A204.1 (cell line): ENCODE data around the gene PNPLA1.

Experiments used
- FAIRE-seq: peaks from 2 replicates; lab custom pipeline; 2012; peaks lifted over from hg19 to GRCh38; lab: Jason Lieb, UNC

Gene PNPLA1

GRCh38 chr6:36269834-36270705 lies at the start of gene PNPLA1:
Gene PNPLA1, plus strand, starts transcription at chr6:36270060. Its CDS starts 400 bp downstream, at chr6:36270460.
- FAIRE-seq, result no peak

- FAIRE-seq, result no peak
Measured at GRCh38 chr6:36220226-36220625, 49.6 kb upstream of the PNPLA1 start.

- FAIRE-seq, result no peak
Measured at GRCh38 chr6:36221674-36222073, 48.2 kb upstream of the PNPLA1 start.

GRCh38 chr6:36222924-36223323 lies 46.9 kb upstream of the PNPLA1 start:
- FAIRE-seq, result no peak

- FAIRE-seq, result no peak
Measured at GRCh38 chr6:36223706-36224105, 46.2 kb upstream of the PNPLA1 start.

GRCh38 chr6:36224918-36225461 lies 44.9 kb upstream of the PNPLA1 start:
- FAIRE-seq, result no peak

GRCh38 chr6:36226438-36227047 lies 43.3 kb upstream of the PNPLA1 start:
- FAIRE-seq, result no peak

GRCh38 chr6:36227379-36228228 lies 42.3 kb upstream of the PNPLA1 start:
- FAIRE-seq, result no peak

GRCh38 chr6:36229223-36229622 lies 40.6 kb upstream of the PNPLA1 start:
- FAIRE-seq, result no peak

- FAIRE-seq, result no peak
Measured at GRCh38 chr6:36230371-36230770, 39.5 kb upstream of the PNPLA1 start.

- no peak for FAIRE-seq
Measured at GRCh38 chr6:36232172-36232571, 37.7 kb upstream of the PNPLA1 start.

- no peak for FAIRE-seq
Measured at GRCh38 chr6:36235309-36235708, 34.6 kb upstream of the PNPLA1 start.

- FAIRE-seq, result no peak
Measured at GRCh38 chr6:36235862-36236261, 34.0 kb upstream of the PNPLA1 start.

GRCh38 chr6:36239774-36240173 lies 30.1 kb upstream of the PNPLA1 start:
- no peak for FAIRE-seq

GRCh38 chr6:36241728-36242127 lies 28.1 kb upstream of the PNPLA1 start:
- FAIRE-seq, result no peak

- no peak for FAIRE-seq
Measured at GRCh38 chr6:36242161-36242560, 27.7 kb upstream of the PNPLA1 start.

GRCh38 chr6:36242626-36243025 lies 27.2 kb upstream of the PNPLA1 start:
- FAIRE-seq, result no peak

- FAIRE-seq, result no peak
Measured at GRCh38 chr6:36243562-36244212, 26.2 kb upstream of the PNPLA1 start.

- no peak for FAIRE-seq
Measured at GRCh38 chr6:36244641-36245280, 25.1 kb upstream of the PNPLA1 start.

GRCh38 chr6:36245572-36246061 lies 24.2 kb upstream of the PNPLA1 start:
- FAIRE-seq, result no peak
